Stimulated activated CD8-positive, alpha-beta memory T cell treated with anti-CD3 and anti-CD28 coated beads, Interleukin-4, amount 100 ng/mL, for 4 hours (primary cell): ENCODE measurements around the gene ARFGEF3.

Experiments
- DNase-seq, 2 donors: peaks; one replicate each; pipeline ENCODE4 v3.0.0-alpha.2; 2020; ENCODE audit warnings: low read depth in 2 of 2, low spot score in 1 of 2

ARFGEF3 gene

GRCh38 chr6:138389551-138389950, 227.8 kb downstream of the ARFGEF3 start:
- no peak for DNase-seq
